Nephron progenitor cell (in vitro differentiated cells): ENCODE results near the gene WLS.

Experiments used
- DNase-seq: peaks from one replicate; pipeline ENCODE4 v3.0.0; 2021
- H3K27ac Mint-ChIP-seq: 2 replicates; pipeline ENCODE4 v1.8.0; 2021; ENCODE audit warnings: mild to moderate bottlenecking, moderate library complexity, mixed read lengths
- H3K27me3 Mint-ChIP-seq: 2 replicates; pipeline ENCODE4 v1.8.0; 2021; ENCODE audit warnings: mild to moderate bottlenecking, low read depth, mixed read lengths; ENCODE audit not compliant: poor library complexity
- H3K36me3 Mint-ChIP-seq: 2 replicates; pipeline ENCODE4 v1.8.0; 2021; ENCODE audit warnings: low read depth, mixed read lengths
- H3K4me1 Mint-ChIP-seq: 2 replicates; pipeline ENCODE4 v1.8.0; 2021; ENCODE audit warnings: mixed read lengths
- H3K4me3 Mint-ChIP-seq: 2 replicates; pipeline ENCODE4 v1.8.0; 2021; ENCODE audit warnings: mild to moderate bottlenecking, moderate library complexity, mixed read lengths
- H3K9me3 Mint-ChIP-seq: 2 replicates; pipeline ENCODE4 v1.8.0; 2021; ENCODE audit warnings: mild to moderate bottlenecking, moderate library complexity, mixed read lengths
- CTCF ChIP-seq: fragments of 200-600 bp; sonication (generic); IDR thresholded peaks from 2 replicates; pipeline ENCODE4 v1.5.0; 2021; ENCODE audit warnings: antibody characterized with exemption

WLS gene

DNA sequence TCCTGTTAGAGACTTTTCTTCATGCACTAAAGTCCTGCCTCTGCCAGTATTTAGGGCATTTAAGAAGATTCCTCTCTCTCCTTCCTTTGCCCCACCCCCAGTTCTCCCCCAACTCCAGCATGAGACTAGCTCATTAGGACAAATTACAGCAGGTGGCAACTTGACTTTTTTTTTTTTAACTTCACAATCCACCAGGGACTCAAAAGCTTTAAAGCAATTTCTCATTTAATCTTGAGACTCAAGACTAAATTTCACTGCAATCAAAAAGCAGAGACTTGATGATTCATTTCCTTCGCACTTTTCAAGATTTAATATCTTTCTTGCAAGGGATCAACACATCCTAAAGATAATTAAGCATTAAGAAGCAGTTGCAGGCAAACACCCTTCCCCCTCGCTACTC is 74.9 kb downstream of the WLS start:
- TF ChIP-seq CTCF = no peak
- peaks cover 58% of the 10 kb centered on the region for H3K36me3 Mint-ChIP-seq
- H3K4me1 Mint-ChIP-seq = no peaks in the 10 kb centered on the region
- H3K9me3 Mint-ChIP-seq = no peaks in the 10 kb centered on the region
- H3K4me3 Mint-ChIP-seq = no peak overlapping the region
- H3K27ac Mint-ChIP-seq = peak overlapping the region; percentile 13
- no peaks in the 10 kb centered on the region for H3K27me3 Mint-ChIP-seq
- DNase-seq = no peak

DNA sequence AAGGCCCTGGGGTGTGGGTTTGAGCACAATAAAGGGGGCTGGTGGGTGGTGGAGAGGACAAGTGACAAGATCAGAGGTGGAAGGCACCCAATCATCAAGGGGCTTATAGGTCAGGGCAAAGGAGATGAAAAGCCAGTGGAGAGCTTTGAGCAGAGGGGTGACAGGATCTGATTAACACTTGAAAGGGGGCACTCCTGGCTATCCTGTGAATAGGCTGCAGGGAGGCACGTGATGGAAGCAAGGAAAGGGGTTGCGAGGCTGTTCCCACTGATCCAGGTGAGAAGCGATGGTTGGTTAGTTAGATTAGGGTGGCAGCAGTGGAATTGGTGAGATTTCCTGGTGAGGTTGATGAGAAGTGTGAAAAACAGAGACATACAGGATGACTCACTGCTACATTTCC is 80.6 kb downstream of the WLS start:
- H3K9me3 Mint-ChIP-seq = no peaks in the 10 kb centered on the region
- H3K27me3 Mint-ChIP-seq = no peaks in the 10 kb centered on the region
- no peak for TF ChIP-seq CTCF
- no peaks in the 10 kb centered on the region for H3K4me1 Mint-ChIP-seq
- no peak for DNase-seq
- H3K36me3 Mint-ChIP-seq = peaks cover 41% of the 10 kb centered on the region
- no peak overlapping the region for H3K27ac Mint-ChIP-seq
- no peak overlapping the region for H3K4me3 Mint-ChIP-seq

- H3K36me3 Mint-ChIP-seq = peaks cover 38% of the 10 kb centered on the region
- H3K4me1 Mint-ChIP-seq = no peaks in the 10 kb centered on the region
- no peaks in the 10 kb centered on the region for H3K9me3 Mint-ChIP-seq
- no peak overlapping the region for H3K4me3 Mint-ChIP-seq
- DNase-seq = no peak
- no peak for TF ChIP-seq CTCF
- H3K27ac Mint-ChIP-seq = no peak overlapping the region
- H3K27me3 Mint-ChIP-seq = no peaks in the 10 kb centered on the region
Measured at GRCh38 chr1:68149907-68150306, 82.4 kb downstream of the WLS start.

DNA sequence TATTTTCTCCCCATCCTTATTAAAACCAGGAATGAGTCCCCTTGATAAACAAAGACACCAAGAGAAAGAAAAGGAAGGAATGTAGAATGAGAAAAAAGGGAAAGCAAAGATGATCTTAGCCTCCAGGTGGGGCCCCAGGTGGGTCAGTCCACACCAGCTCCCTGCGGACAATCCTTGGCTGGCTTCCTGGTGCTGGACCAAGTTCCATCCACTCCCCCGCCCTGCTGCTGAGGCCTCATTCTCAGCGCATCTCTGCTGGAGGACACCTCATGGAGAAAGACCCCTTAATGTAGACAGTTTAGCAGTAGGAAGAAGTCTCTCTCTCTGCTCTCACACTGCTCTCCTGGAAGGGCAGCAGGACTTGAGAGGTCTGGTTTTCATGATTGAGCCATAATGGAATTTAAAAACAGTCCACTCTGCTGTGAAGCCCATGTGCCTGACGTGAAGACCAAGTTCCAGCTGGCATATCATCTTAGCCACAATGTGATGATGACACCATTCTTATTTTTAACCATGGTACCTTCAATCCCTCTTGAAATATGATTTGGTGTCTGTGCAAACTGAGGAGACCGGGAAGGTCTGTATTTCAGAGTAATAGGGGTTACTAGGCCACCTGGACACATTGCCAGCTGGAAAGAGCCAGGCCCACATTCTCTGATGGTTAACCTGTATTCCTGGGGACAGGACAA is 83.1 kb downstream of the WLS start:
- H3K36me3 Mint-ChIP-seq = peaks cover 37% of the 10 kb centered on the region
- no peaks in the 10 kb centered on the region for H3K4me1 Mint-ChIP-seq
- no peak for TF ChIP-seq CTCF
- H3K4me3 Mint-ChIP-seq = no peak overlapping the region
- H3K9me3 Mint-ChIP-seq = no peaks in the 10 kb centered on the region
- DNase-seq = no peak
- H3K27me3 Mint-ChIP-seq = no peaks in the 10 kb centered on the region
- H3K27ac Mint-ChIP-seq = no peak overlapping the region

- Mint-ChIP-seq H3K4me3 (no peak overlapping the region), H3K9me3 (no peaks in the 10 kb centered on the region), H3K4me1 (no peaks in the 10 kb centered on the region), H3K27me3 (no peaks in the 10 kb centered on the region), H3K27ac (no peak overlapping the region), H3K36me3 (peaks cover 41% of the 10 kb centered on the region)
- TF ChIP-seq CTCF = no peak
- DNase-seq = no peak
Measured at GRCh38 chr1:68148631-68149030, 83.7 kb downstream of the WLS start.

- Mint-ChIP-seq H3K4me1 (no peaks in the 10 kb centered on the region), H3K27me3 (no peaks in the 10 kb centered on the region), H3K36me3 (peaks cover 41% of the 10 kb centered on the region), H3K4me3 (no peak overlapping the region), H3K27ac (no peak overlapping the region), H3K9me3 (no peaks in the 10 kb centered on the region)
- no peak for TF ChIP-seq CTCF
- no peak for DNase-seq
Measured at GRCh38 chr1:68147534-68148171, 84.7 kb downstream of the WLS start.
